NCI-H510A treated with DMSO at 0.1 percent for 48 hours (cell line): ENCODE results near the gene DDX56.
"Not testable (repeated sequence)": the region's sequence is repeated elsewhere in the genome, so short reads cannot be mapped to it uniquely, and the experiment has no call there.

Experiments used
- DNase-seq: peaks from one replicate; lab custom pipeline; 2025; lab: John Stamatoyannopoulos, UW

DDX56 gene

GRCh38 chr7:44597181-44597580 is 23.5 kb upstream of the DDX56 start:
- DNase-seq: not testable (repeated sequence)

DNA sequence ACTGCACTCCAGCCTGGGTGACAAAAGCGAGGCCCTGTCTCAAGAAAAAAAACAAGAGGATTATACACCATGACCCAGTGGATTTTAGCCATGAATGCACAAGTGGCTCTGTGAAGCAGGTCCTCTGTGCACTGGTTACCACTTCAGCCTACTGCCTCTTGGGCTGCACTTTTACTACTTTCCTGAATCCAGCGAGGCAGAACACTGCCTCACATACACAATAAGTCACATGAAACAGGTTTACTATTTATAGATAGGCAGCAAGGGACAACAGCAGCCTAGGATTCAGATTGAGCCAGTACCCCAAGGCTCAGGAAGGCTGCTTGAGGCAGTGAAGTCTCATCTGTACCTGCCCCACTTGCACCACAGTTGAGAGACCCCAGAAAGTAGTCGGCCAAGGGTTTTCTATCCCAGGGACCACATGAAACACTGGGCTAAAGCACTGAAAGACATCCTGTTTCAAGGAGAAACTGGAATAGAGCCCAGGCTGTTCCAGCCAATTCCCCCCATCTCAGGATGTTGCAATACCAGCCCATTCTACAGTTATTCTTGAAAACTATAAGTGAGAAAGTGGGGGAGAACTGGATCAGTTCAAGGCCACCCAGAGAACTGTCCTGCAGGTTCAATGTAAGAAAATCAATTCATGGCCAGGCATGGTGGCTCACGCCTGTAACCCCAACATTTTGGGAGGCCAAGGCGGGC is 22.4 kb upstream of the DDX56 start:
- DNase-seq: no peak

DNA sequence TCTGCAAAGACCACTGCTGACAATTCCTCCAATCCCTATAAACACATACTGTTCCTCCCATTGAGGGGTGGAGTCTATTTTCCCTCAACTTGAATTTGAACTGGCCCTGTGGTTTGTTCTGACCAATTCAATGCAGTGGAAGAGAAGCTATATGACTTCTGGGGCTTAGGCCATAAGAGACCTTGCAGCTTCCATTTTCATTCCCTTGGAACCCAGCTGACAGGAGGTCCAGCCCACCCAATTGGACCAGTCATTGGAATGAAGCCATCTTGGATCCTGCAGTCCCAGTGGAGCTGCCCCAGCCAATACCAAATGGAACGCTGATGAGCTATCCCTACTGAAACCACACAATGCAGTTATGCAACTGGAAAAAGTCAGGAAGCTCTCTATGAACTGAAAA is 17.2 kb upstream of the DDX56 start:
- DNase-seq: no peak

DNA sequence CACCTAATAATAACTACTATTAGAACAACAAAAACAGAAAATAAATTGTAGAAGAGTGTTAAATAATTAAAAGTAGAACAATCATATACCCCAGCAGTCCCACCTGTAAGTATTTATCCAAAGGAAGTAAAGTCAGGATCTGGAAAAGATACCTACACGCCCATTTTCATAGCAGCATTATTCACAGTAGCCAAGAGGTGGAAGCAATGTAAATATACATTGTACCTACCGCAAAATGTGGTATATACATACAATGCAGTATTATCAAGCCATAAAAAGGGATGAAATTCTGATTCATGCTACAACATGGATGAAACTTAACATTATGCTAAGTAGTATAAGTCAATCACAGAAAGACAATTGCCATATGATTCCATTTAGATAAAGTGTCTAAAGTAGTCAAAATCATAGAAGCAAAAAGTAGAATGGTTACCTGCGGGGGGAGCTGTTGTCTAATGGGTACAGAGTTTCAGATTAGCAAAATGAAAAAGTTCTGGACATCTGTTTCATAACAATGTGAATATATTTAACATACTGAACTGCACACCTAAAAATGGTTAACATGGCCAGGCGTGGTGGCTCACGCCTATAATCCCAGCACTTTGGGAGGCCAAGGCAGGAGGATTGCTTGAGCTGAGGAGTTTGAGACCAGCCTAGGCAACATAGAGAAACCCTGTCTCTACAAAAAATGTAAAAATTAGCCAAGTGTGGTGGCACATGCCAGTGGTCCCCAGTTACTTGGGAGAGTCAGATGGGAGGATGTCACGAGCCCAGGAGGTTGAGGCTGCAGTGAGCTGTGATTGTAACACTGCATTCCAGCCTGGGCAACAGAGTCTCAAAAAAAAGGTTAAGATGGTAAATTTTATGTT is 14.4 kb upstream of the DDX56 start:
- peak; percentile 52 for DNase-seq

GRCh38 chr7:44583146-44583865 is 9.6 kb upstream of the DDX56 start:
- no peak for DNase-seq

GRCh38 chr7:44581879-44582603 is 8.3 kb upstream of the DDX56 start, which contains the start of gene TMED4:
TMED4 (minus strand) TSS chr7:44582231; CDS start chr7:44582206, 25 bp downstream.
- peak; percentile 98 for DNase-seq

DNA sequence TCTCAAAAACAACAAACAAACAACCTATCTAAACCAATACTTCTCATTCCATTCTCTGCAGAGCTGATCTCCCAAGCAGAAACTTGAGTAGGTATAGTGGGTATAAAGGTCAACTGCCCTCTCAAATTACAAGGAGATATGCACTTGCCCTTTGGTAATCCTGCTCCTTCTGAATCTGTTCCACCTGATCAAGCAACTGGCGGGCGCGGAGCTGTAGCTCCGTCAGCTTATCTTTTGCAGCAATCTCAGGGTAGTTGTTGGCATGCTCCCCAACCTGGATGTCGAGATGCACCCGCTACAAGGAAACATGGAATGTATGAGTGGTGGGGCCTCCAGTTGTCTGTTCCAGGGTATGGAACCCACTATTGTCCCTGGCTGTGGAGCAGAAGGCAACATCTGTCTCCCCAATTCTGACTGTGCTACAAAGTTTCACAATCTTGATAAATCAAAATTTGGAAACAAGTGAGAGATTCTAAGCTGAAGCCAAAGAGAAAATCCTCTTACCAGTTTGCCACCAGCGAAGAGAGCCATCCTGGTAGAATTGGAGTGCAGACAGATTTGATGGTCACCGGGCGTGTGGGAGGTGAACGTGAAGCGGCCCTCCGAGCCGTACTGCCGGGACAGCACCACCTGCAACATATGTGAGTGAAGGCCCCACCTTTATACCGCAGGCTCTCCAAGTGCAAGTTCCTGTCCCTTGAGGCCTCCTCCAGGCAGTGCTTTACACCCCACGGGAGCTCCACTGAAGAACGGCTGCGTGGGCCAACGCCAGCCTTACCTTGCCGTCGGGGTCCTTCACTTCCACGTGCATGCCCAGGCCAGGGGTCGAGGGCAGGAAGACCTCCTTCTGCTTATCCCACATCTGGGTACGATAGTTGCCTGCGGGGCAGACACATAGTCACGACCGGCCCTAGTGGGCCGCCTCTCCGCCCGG is 7.5 kb upstream of the DDX56 start:
- DNase-seq: peak; percentile 24

GRCh38 chr7:44576228-44576627 is 2.5 kb upstream of the DDX56 start:
- no peak for DNase-seq

DNA sequence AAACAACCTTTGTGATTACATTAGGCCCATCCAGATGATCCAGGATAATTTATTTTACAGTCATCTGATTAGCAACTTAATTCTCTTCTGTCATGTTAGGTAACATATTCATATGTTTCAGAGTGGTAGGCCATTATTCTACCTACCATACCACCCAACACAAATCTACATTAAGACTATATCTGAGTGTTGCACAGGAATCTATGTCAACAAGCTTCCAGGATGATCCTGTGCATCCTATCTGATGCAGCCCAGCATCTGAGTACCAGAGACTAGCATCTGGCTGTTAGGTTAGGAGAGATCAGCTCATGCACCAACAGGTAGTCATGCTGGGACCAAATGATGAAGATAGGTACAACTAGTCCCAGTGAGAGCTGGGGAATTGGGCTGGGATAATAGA is 1.3 kb upstream of the DDX56 start:
- DNase-seq: no peak

DNA sequence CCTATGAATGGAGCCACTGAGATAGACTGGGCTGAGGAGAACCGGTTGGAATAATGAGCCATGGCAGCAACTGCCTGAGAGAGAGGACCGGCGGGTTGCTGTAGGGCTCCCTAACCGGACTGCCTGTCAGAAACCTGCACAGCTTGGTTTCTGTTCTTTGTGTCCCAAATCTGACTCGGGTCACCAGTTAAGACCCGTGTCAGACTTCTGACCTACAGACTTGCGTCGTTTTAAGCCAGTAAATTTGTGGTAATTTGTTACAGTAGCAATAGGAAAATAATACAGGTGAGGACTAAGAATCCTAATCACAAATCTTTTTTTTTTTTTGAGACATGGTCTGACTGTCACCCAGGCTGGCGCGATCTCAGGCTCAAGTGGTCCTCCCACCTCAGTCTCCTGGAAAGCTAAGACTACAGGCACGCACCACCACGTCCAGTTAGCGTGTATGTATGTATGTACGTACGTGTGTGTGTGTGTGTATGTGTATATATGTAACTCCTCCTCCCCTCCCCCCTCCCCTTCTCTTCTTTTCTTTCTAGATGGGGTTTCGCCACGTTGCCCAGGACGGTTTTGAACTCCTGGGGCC is 672 bp upstream of the DDX56 start:
- DNase-seq: no peak

GRCh38 chr7:44572771-44573170 is 937 bp downstream of the DDX56 start:
- no peak for DNase-seq

GRCh38 chr7:44569959-44570358 is 3.7 kb downstream of the DDX56 start:
- no peak for DNase-seq

DNA sequence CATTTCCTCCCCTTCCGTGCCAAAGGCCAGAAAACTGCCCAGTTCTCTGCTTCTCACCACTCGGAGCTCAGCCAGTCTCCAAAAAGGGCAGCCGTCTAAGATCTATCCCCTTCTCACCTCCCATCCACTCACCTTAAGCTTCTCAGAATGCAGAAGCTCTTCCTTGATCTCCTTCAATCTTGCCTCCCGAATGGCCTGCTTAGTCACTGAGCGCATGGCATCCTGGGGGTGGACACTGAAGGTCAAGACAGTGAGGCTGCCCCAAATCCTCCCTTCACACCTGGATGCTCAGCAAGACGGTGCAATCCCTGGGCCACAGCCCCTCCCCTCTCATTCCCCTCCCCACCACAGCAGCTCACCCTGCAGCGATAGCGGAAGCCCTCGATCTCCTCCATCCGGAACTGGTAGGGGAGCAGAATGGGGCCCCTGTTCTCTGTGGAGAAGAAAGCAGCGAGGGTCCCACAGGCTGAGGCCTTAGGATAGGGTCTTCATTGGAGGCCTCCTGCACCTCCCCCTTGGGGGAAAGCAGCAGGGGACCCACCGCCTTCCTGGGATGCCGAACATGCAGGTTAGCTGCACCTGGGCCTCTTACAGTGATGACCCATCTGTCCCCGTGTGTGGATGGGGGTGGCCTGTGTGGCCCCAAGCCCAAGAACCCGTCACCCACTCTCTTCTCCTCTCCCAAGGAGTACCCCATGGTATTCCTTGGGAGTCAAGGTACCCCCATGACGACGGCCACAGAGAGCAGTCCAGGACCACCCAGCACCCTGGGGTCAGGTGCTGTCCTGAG is 4.7 kb downstream of the DDX56 start:
- no peak for DNase-seq

GRCh38 chr7:44567884-44568283 is 5.8 kb downstream of the DDX56 start:
- no peak for DNase-seq

DNA sequence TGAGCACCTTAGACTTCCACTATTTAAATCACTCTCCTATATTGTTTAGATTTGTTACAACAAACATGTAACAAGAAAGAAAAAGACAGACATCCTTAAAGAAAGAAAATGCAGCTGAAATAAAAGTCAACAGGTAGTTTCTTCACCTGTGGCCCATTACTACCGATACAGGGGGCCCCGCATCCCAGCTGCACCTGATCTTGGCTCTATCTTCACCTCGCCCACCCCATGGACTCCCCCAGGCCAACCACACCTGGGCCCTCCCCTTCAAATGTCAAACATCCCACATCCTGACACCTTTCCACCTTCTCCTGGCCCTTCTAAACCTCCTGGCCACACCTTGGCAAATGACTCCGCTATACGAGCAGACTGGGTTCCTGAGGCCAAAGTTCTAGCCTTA is 7.0 kb downstream of the DDX56 start:
- DNase-seq: no peak

GRCh38 chr7:44565795-44566559 is 7.7 kb downstream of the DDX56 start:
- DNase-seq: no peak

DNA sequence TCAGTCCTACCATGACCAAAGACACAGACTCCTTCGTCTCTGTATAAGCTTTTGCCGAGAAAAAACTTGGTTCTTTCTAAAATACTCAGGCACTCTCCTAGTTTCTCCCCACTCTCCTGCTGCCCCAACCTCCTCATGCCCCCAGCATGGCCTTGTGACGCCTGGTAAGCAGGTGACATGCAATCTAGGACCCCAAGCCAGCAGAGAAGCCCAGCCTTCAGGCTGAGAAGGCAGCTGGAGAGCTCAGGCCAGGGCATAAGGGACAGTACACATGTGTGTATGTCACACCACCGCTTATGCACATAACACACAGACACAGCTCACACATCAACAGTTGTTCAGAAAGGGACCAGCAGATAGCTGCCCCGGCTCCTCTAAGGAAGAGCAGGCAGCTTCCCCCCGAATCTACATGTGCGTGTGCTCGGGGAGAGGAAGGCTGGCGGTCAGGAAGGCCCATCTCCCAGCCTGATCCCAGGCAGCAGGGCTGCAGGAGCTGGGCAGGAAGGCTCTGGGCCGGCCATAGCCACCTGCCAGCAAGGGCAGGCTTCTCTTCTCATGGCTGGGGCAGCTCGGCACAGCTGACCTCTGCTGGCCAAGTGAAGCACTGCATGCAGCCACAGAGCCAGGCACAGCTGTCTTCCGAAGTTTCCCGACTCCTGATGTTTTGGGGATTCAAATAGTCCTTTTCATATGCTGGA is 8.5 kb downstream of the DDX56 start:
- DNase-seq: peak; percentile 62

DNA sequence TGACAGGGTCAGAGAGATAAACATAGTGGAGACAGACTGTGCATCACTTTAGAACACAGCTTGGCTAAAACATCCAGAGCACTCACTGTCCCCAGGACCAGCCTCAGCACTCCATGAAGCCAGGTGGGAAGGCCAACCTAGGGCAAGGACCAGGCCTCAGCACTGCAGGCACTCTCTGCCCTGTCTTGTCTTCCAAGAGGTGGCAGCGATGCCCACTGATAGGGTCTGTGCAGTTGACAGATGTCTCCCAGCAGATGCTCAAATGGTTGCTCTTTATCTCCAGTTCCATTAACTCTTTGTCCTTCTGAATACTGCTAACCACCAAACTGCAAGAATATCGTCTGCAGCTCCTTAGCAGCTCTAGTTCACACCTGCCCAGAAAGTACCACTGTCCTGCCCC is 9.1 kb downstream of the DDX56 start:
- DNase-seq: no peak
